Activated CD8-positive, alpha-beta T cell treated with anti-CD3 and anti-CD28 coated beads, Interleukin-2, amount 10 ng/mL, durations not matched to agents 7 days and 5 days (primary cell): ENCODE data around the gene GDNF. TPM values are rescaled to one million over a fixed set of nuclear protein-coding genes. Genes with fewer than 3 reads are reported as not detected.
"Not testable (repeated sequence)": the region's sequence is repeated elsewhere in the genome, so short reads cannot be mapped to it uniquely, and the experiment has no call there.

Source experiments
- ATAC-seq: fragments of 150-1000 bp; cut with Tn5 transposase; one replicate; pipeline ENCODE4 v1.10.0; 2021; ENCODE audit warnings: moderate library complexity
- CTCF ChIA-PET: fragments of 350-600 bp; sonication (Branson Sonifier 250); formaldehyde crosslinking; loops from one replicate; lab custom pipeline; 2021; ENCODE audit warnings: antibody characterized with exemption; lab: Charles Lee
- POLR2A ChIA-PET: fragments of 350-600 bp; sonication (Branson Sonifier 250); formaldehyde crosslinking; loops from one replicate; lab custom pipeline; 2021; ENCODE audit warnings: antibody characterized with exemption; lab: Charles Lee
- DNase-seq: peaks from one replicate; pipeline ENCODE4 v3.0.0-alpha.2; 2020
- H3K27ac Mint-ChIP-seq: one replicate; pipeline ENCODE4 v1.8.0; 2021; ENCODE audit warnings: mild to moderate bottlenecking, mixed read lengths
- H3K27me3 Mint-ChIP-seq: one replicate; pipeline ENCODE4 v1.8.0; 2021; ENCODE audit warnings: low read depth, mixed read lengths
- H3K36me3 Mint-ChIP-seq: one replicate; pipeline ENCODE4 v1.8.0; 2021; ENCODE audit warnings: low read depth, mixed read lengths
- H3K4me1 Mint-ChIP-seq: one replicate; pipeline ENCODE4 v1.8.0; 2021; ENCODE audit warnings: low read depth, mixed read lengths
- H3K4me3 Mint-ChIP-seq: one replicate; pipeline ENCODE4 v1.8.0; 2021; ENCODE audit warnings: mild to moderate bottlenecking, mixed read lengths
- H3K9me3 Mint-ChIP-seq: one replicate; pipeline ENCODE4 v1.8.0; 2022; ENCODE audit warnings: mixed read lengths; ENCODE audit not compliant: insufficient read depth
- total RNA-seq, 2 experiments: library from RNA; stranded (reverse); gene quantifications; one replicate each; pipeline ENCODE4 v1.2.3, GENCODE V29; 2021

GDNF gene
- total RNA-seq, 2 experiments from 2014 or later, result not detected

DNA sequence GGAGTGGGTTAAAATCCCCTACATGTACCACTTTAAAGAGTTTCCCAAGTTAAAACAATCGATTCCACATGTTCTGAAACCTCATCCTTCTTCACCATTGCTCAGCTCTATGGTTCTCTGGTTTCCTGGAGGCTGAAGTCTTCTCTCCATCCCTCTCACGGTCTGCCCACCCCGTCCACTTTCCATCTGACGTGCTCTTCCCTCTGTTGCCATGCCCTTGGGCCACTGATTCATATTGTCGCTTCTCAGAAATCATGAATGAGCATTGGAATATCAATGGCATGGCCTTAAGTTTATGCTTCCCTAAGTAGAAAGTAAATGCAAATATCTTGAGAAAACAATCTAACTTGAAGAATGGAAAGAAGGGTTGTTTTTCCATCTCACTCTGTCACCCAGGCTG, 30.9 kb downstream of the GDNF start:
- H3K27ac Mint-ChIP-seq, result no peak overlapping the region
- no peaks in the 10 kb centered on the region for H3K27me3 Mint-ChIP-seq
- no peaks in the 10 kb centered on the region for H3K36me3 Mint-ChIP-seq
- ATAC-seq (no peak), DNase-seq (no peak)
- H3K4me1 Mint-ChIP-seq, result no peaks in the 10 kb centered on the region
- POLR2A ChIA-PET, result no interaction called here
- no peak overlapping the region for H3K4me3 Mint-ChIP-seq
- CTCF ChIA-PET, result no interaction called here
- no peaks in the 10 kb centered on the region for H3K9me3 Mint-ChIP-seq

DNA sequence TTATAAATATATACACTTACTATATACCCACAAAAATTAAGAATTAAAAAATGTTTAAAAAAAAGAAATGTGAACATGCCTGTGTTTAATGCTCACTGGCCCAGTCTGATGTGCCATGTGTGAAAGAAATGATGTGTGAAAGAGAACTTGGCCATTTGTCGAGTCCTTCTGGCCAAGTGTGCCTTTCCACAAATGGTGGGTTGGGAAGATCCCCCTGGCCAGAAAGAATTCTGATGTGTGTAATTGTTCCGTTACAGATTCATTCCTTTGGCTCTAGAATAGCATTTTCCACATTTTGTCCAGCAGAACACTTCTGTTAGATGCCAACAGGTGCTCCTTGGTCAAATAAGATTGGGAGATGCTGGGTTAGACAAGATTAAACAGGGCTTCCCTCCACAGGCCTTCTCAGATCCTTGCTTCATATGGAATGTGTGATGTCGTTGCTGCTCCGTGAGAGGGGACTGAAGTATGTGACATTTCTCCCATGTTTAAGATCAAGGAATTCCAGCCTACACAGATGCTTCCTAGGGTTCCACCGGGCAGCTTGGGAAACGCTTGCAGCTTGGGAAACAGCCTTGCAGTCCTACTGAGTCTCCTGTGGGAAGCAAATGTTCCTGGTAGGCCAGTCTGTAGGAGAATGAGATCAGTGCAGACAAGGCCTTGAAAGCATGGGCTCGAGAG, 32.1 kb downstream of the GDNF start:
- CTCF ChIA-PET, result interaction anchor here (0.5 kb wide), 1 partner anchor 246 kb away, joined by 3 read pairs; no protein-coding TSS in a partner anchor

GRCh38 chr5:37807015-37807414, 32.8 kb downstream of the GDNF start:
- ChIA-PET POLR2A (no interaction called here), CTCF (no interaction called here)
- Mint-ChIP-seq H3K4me3 (no peak overlapping the region), H3K9me3 (no peaks in the 10 kb centered on the region), H3K27me3 (peaks cover 3% of the 10 kb centered on the region), H3K4me1 (no peaks in the 10 kb centered on the region), H3K36me3 (no peaks in the 10 kb centered on the region), H3K27ac (no peak overlapping the region)
- ATAC-seq, result no peak
- no peak for DNase-seq

More for the DNA sequence above, 32.1 kb downstream of the GDNF start:
- POLR2A ChIA-PET, result no interaction called here
- H3K36me3 Mint-ChIP-seq, result no peaks in the 10 kb centered on the region
- no peak for ATAC-seq
- H3K9me3 Mint-ChIP-seq, result no peaks in the 10 kb centered on the region
- peaks cover 3% of the 10 kb centered on the region for H3K27me3 Mint-ChIP-seq
- H3K27ac Mint-ChIP-seq, result no peak overlapping the region
- no peak overlapping the region for H3K4me3 Mint-ChIP-seq
- no peaks in the 10 kb centered on the region for H3K4me1 Mint-ChIP-seq
- no peak for DNase-seq

GRCh38 chr5:37806476-37806875, 33.4 kb downstream of the GDNF start:
- Mint-ChIP-seq H3K36me3 (no peaks in the 10 kb centered on the region), H3K9me3 (no peaks in the 10 kb centered on the region), H3K27me3 (peaks cover 3% of the 10 kb centered on the region), H3K4me3 (no peak overlapping the region), H3K27ac (no peak overlapping the region), H3K4me1 (no peaks in the 10 kb centered on the region)
- ATAC-seq (no peak), DNase-seq (no peak)
- ChIA-PET POLR2A (no interaction called here), CTCF (no interaction called here)

- Mint-ChIP-seq H3K4me3 (no peak overlapping the region), H3K36me3 (no peaks in the 10 kb centered on the region), H3K27ac (no peak overlapping the region), H3K4me1 (no peaks in the 10 kb centered on the region), H3K27me3 (peaks cover 6% of the 10 kb centered on the region), H3K9me3 (no peaks in the 10 kb centered on the region)
- no peak for ATAC-seq
- ChIA-PET CTCF (no interaction called here), POLR2A (no interaction called here)
- no peak for DNase-seq
These were observed 33.8 kb downstream of the GDNF start for GRCh38 chr5:37806016-37806415.

- Mint-ChIP-seq H3K27ac (no peak overlapping the region), H3K9me3 (no peaks in the 10 kb centered on the region), H3K36me3 (no peaks in the 10 kb centered on the region), H3K4me3 (no peak overlapping the region), H3K27me3 (peaks cover 9% of the 10 kb centered on the region), H3K4me1 (no peaks in the 10 kb centered on the region)
- ChIA-PET POLR2A (no interaction called here), CTCF (no interaction called here)
- no peak for DNase-seq
- no peak for ATAC-seq
These were observed 35.4 kb downstream of the GDNF start for GRCh38 chr5:37804401-37804800.

GRCh38 chr5:37803487-37803886, 36.4 kb downstream of the GDNF start:
- POLR2A ChIA-PET, result no interaction called here
- CTCF ChIA-PET, result no interaction called here
- ATAC-seq (no peak), DNase-seq (no peak)
- Mint-ChIP-seq H3K27me3 (peaks cover 9% of the 10 kb centered on the region), H3K4me3 (no peak overlapping the region), H3K36me3 (no peaks in the 10 kb centered on the region), H3K4me1 (no peaks in the 10 kb centered on the region), H3K9me3 (no peaks in the 10 kb centered on the region), H3K27ac (no peak overlapping the region)

DNA sequence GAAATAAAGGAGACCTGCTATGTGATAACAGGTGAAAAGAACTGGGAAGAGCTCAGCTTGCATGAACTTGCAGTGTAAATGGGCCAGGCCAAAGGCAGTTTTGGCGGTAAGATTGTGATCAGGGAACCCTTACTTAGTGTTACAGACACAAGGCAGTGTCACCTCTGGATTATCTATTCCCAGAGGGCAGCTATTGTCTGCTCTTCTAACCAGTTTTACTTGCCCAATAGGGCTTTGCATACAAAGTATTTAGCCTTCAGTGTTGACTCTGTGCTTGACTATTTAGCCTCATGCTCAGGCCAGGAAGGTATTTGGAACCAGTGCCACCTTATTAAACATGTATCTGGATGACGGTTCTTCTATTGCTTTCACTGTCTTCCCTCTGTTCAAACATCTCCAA, 38.3 kb downstream of the GDNF start:
- H3K4me1 Mint-ChIP-seq, result no peaks in the 10 kb centered on the region
- H3K4me3 Mint-ChIP-seq, result no peak overlapping the region
- no peak for ATAC-seq
- no peak for DNase-seq
- CTCF ChIA-PET, result interaction anchor here (0.6 kb wide), 1 partner anchor 864 kb away, joined by 3 read pairs; no protein-coding TSS in a partner anchor
- H3K27me3 Mint-ChIP-seq, result peaks cover 9% of the 10 kb centered on the region
- H3K27ac Mint-ChIP-seq, result no peak overlapping the region
- H3K9me3 Mint-ChIP-seq, result no peaks in the 10 kb centered on the region
- POLR2A ChIA-PET, result no interaction called here
- no peaks in the 10 kb centered on the region for H3K36me3 Mint-ChIP-seq

DNA sequence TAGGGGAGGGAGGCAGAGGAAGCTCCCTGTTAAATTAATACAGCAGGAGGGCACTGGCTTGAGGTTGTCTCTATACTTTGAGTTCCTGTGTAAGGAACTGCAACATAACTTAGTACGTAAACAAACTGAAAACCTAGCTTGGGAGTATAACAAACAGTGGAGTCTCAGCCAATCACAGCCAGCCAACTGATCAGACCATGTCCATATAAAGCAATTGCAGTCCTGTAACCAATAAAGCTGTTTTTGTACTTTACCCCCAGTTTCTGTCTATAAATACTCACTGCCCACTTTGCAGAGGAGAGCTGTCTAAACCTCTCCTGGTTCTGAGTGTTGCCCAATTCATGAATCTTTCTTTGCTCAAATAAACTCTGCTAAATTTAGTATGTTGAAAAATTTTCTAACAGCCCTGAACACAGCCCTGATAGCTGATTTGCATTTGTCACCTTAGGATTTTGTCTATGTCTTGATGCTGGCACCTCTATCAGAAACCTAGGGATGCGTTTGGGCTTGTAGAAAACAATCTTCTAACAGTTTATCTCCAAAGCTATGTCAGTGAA, 39.9 kb downstream of the GDNF start:
- peaks cover 9% of the 10 kb centered on the region for H3K27me3 Mint-ChIP-seq
- H3K27ac Mint-ChIP-seq, result no peak overlapping the region
- H3K36me3 Mint-ChIP-seq, result no peaks in the 10 kb centered on the region
- no peak overlapping the region for H3K4me3 Mint-ChIP-seq
- DNase-seq (no peak), ATAC-seq (no peak)
- POLR2A ChIA-PET, result no interaction called here
- CTCF ChIA-PET, result no interaction called here
- H3K4me1 Mint-ChIP-seq, result no peaks in the 10 kb centered on the region
- H3K9me3 Mint-ChIP-seq, result no peaks in the 10 kb centered on the region

DNA sequence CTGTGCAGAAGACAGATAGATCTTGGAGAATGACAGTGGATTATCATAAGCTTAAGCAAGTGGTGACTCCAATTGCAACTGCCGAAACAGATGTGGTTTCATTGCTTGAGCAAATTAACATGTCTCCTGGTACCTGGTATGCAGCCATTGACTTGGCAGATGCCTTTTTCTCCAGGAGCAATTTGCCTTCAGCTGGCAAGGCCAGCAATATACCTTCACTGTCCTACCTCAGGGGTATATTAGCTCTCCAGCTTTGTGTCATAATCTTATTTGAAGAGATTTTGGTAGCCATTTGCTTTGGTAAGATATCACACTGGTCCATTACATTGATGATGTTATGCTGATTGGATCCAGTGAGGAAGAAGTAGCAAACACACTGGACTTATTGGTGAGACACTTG, 43.4 kb downstream of the GDNF start:
- POLR2A ChIA-PET, DNase-seq, H3K4me3 Mint-ChIP-seq, CTCF ChIA-PET, H3K27me3 Mint-ChIP-seq, H3K27ac Mint-ChIP-seq, H3K4me1 Mint-ChIP-seq, H3K36me3 Mint-ChIP-seq, H3K9me3 Mint-ChIP-seq, ATAC-seq: not testable (repeated sequence)

DNA sequence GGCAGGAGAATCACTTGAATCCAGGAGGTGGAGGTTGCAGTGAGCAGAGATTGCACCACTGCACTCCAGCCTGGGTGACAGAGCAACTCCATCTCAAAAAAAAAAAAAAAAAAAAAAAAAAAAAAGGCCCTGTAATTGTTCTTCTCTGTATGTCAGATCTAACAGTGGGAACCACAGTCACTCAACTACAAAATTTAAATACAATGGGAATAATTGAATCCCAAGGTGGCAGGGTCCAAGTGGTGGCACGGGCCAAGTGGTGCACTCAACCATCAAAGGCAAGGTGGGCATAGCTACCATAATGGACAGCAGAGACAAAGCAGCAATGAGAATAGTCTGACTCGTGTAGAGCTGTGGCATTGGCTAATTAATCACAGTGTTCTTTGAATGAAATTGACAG, 44.5 kb downstream of the GDNF start:
- H3K27ac Mint-ChIP-seq, H3K4me1 Mint-ChIP-seq, DNase-seq, H3K4me3 Mint-ChIP-seq, ATAC-seq, CTCF ChIA-PET, POLR2A ChIA-PET, H3K9me3 Mint-ChIP-seq, H3K27me3 Mint-ChIP-seq, H3K36me3 Mint-ChIP-seq: not testable (repeated sequence)

DNA sequence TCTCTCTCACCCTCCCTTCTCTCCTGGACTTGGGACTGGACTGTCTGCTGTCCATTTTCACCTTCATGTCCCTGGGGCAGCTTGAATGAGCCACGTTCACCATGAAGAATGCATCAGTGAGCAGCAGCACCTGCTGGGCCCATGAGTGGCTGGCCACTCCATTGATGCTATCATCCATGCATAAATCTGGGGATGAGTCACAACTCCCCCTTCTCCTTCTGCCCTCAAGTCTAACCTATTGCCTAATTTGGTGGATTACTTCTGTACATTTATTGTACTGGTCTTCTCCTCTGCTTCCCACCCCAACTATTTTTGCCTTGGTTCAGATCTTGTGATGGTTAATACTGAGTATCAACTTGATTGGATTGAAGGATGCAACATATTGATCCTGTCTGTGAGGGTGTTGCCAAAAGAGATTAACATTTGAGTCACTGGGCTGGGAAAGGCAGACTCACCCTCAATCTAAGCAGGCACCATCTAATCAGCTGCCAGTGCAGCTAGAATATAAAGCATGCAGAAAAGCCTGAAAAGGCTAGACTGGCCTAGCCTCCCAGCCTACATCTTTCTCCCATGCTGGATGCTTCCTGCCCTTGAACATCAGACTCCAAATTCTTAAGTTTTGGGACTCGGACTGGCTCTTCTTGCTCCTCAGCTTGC, 46.7 kb downstream of the GDNF start:
- Mint-ChIP-seq H3K27me3 (peaks cover 4% of the 10 kb centered on the region), H3K4me1 (no peaks in the 10 kb centered on the region), H3K27ac (no peak overlapping the region), H3K4me3 (no peak overlapping the region), H3K9me3 (peaks cover 4% of the 10 kb centered on the region), H3K36me3 (no peaks in the 10 kb centered on the region)
- DNase-seq (no peak), ATAC-seq (no peak)
- CTCF ChIA-PET, result no interaction called here
- POLR2A ChIA-PET, result no interaction called here
